OCI-LY7 (cell line): ENCODE measurements around the gene HLTF. TPM values are rescaled to one million over a fixed set of nuclear protein-coding genes. Genes with fewer than 3 reads are reported as not detected.

Source experiments
- Bru-seq: library from RNA; stranded (reverse); fragments of 400-500 nt; gene quantifications from one replicate; lab custom pipeline; 2021; lab: Mats Ljungman, UMichigan
- BruChase-seq, 2 experiments: library from RNA; stranded (reverse); fragments of 400-500 nt; gene quantifications; one replicate each; lab custom pipeline; 2021; lab: Mats Ljungman, UMichigan
- BruUV-seq: library from RNA; stranded (reverse); fragments of 400-500 nt; replicated peaks from 2 replicates; lab custom pipeline; 2021; lab: Mats Ljungman, UMichigan
- CTCF ChIA-PET: fragments of 300-600 bp; sonication (Branson Sonifier 250); formaldehyde crosslinking; loops from one replicate; lab custom pipeline; 2022; ENCODE audit warnings: antibody characterized with exemption; ENCODE audit not compliant: unreplicated experiment; lab: Charles Lee
- POLR2A ChIA-PET: fragments of 300-600 bp; sonication (Branson Sonifier 250); formaldehyde crosslinking; loops from one replicate; lab custom pipeline; 2022; ENCODE audit warnings: antibody characterized with exemption; lab: Charles Lee
- DNase-seq: peaks from one replicate; pipeline ENCODE4 v3.0.0-alpha.2; 2015; ENCODE audit warnings: low spot score
- H2AFZ ChIP-seq: fragments of 200-600 bp; sonication (generic), shearing (Covaris generic); 2 replicates; pipeline ENCODE4 v1.6.1; 2014; ENCODE audit warnings: mild to moderate bottlenecking, antibody characterized with exemption, low read length, moderate library complexity
- H3K27ac ChIP-seq: fragments of 200-600 bp; sonication (generic); 2 replicates; pipeline ENCODE4 v1.5.1; 2014; ENCODE audit warnings: mixed run types, low read depth, mild to moderate bottlenecking, moderate library complexity, low read length, inconsistent platforms; ENCODE audit not compliant: poor library complexity, severe bottlenecking
- H3K36me3 ChIP-seq: fragments of 200-600 bp; sonication (generic); 2 replicates; pipeline ENCODE4 v1.6.1; 2014; ENCODE audit warnings: mild to moderate bottlenecking, antibody characterized with exemption, low read length, moderate library complexity, mixed read lengths; ENCODE audit not compliant: insufficient read depth
- H3K4me1 ChIP-seq: fragments of 200-600 bp; sonication (generic); 2 replicates; pipeline ENCODE4 v1.5.1; 2014; ENCODE audit warnings: mild to moderate bottlenecking, low read length; ENCODE audit not compliant: insufficient read depth, poor library complexity, severe bottlenecking
- H3K4me2 ChIP-seq: fragments of 200-600 bp; sonication (generic); 2 replicates; pipeline ENCODE4 v1.6.1; 2014; ENCODE audit warnings: mild to moderate bottlenecking, low read length
- H3K4me3 ChIP-seq: fragments of 200-600 bp; sonication (generic); 2 replicates; pipeline ENCODE4 v1.5.1; 2014; ENCODE audit warnings: mild to moderate bottlenecking, low read depth, low read length; ENCODE audit not compliant: poor library complexity, severe bottlenecking
- H3K79me2 ChIP-seq: fragments of 200-600 bp; sonication (generic); 2 replicates; pipeline ENCODE4 v1.6.1; 2016; ENCODE audit warnings: low read depth, mild to moderate bottlenecking, low read length, moderate library complexity, mixed read lengths; ENCODE audit not compliant: insufficient read depth
- H3K9me2 ChIP-seq: fragments of 200-600 bp; sonication (generic); 2 replicates; pipeline ENCODE4 v1.6.1; 2016; ENCODE audit warnings: mild to moderate bottlenecking, low read length, mixed read lengths; ENCODE audit not compliant: insufficient read depth
- H3K9me3 ChIP-seq: fragments of 200-600 bp; sonication (generic); 2 replicates; pipeline ENCODE4 v1.6.1; 2014; ENCODE audit warnings: mild to moderate bottlenecking, mixed run types, low read length, mixed read lengths
- H4K20me1 ChIP-seq: fragments of 200-600 bp; sonication (generic); 2 replicates; pipeline ENCODE4 v1.6.1; 2014; ENCODE audit warnings: mild to moderate bottlenecking, antibody characterized with exemption, low read length, moderate library complexity, mixed read lengths; ENCODE audit not compliant: insufficient read depth
- CTCF ChIP-seq: fragments of 200-600 bp; sonication (generic); conservative IDR thresholded peaks from 2 replicates; pipeline ENCODE4 v1.5.1; 2014; ENCODE audit warnings: mild to moderate bottlenecking, antibody characterized with exemption, low read length, moderate library complexity, mixed read lengths
- EZH2phosphoT487 ChIP-seq: fragments of 200-600 bp; sonication (generic); IDR thresholded peaks from 2 replicates; pipeline ENCODE4 v1.6.1; 2018; ENCODE audit warnings: low read depth, borderline replicate concordance, mild to moderate bottlenecking, mixed run types, antibody characterized with exemption, low read length, moderate library complexity, mixed read lengths
- intact Hi-C: fragments of 100-400 bp; cut with micrococcal nuclease; formaldehyde crosslinking; loops from one replicate; pipeline ENCODE4 v1.10.0; 2022; ENCODE audit not compliant: unreplicated experiment
- long read RNA-seq: library from polyadenylated mRNA; stranded (forward); transcript quantifications from one replicate; pipeline ENCODE4 v2.0.0, GENCODE V29; 2022
- total RNA-seq, 2 experiments: library from RNA; depleted of rRNA in 1 of 2; stranded (reverse); fragments of >200 nt in 1 of 2; shearing (Covaris generic) in 1 of 2; gene quantifications; 2 replicates each; pipeline ENCODE4 v1.2.3, GENCODE V29; 2014 to 2022

The HLTF gene
- total RNA-seq (2014; rRNA removed; shearing (Covaris generic)) (97.5 and 106 TPM in 2 replicates), total RNA-seq (2022) (107 and 121 TPM in 2 replicates), Bru-seq, nascent RNA (percentile 94 among the genes with signal in this experiment), BruChase-seq, experiment 1, labeled RNA remaining after a 6-hour chase (percentile 94 among the genes with signal in this experiment), BruChase-seq, experiment 2, labeled RNA remaining after a 2-hour chase (percentile 94 among the genes with signal in this experiment)
- long read RNA-seq, full-length matches to known transcripts: 195 of 312 reads
- long read RNA-seq, partial matches to known transcripts: 31 of 312 reads
- long read RNA-seq, other reads (novel, unspliced or antisense): 86 of 312 reads

GRCh38 chr3:149086232-149086988 lies at the start of gene HLTF:
HLTF (minus strand) TSS chr3:149086533; CDS start chr3:149086336, 197 bp downstream.
- H3K36me3 ChIP-seq: peaks cover 37% of the 10 kb centered on the region
- POLR2A ChIA-PET: interaction anchor here (0.7 to 1.7 kb wide), 12 partner anchors 9 to 191 kb away, joined by 3 to 8 read pairs (median 4); no protein-coding TSS in a partner anchor
- CTCF ChIA-PET: no interaction called here

GRCh38 chr3:149134575-149134974 lies 48.2 kb upstream of the HLTF start:
- BruUV-seq: no TSS peak
- no peak for DNase-seq
- peaks cover 45% of the 10 kb centered on the region for H3K79me2 ChIP-seq
- no peaks in the 10 kb centered on the region for H3K9me2 ChIP-seq
- H3K4me3 ChIP-seq: no peak overlapping the region
- H3K27ac ChIP-seq: no peak overlapping the region
- ChIA-PET POLR2A (interaction anchor here (1.0 to 8.9 kb wide), 2 partner anchors 12 to 138 kb away, joined by 8 to 55 read pairs; no protein-coding TSS in a partner anchor), CTCF (no interaction called here)
- no peak overlapping the region for H2AFZ ChIP-seq
- H3K4me2 ChIP-seq: no peak overlapping the region
- H3K4me1 ChIP-seq: peaks cover 28% of the 10 kb centered on the region
- H4K20me1 ChIP-seq: 0 out of 2 replicates have a peak, but pooled peaks cover 3% of the 10 kb centered on the region
- peaks cover 15% of the 10 kb centered on the region for H3K36me3 ChIP-seq
- intact Hi-C loops: no loop called here
- TF ChIP-seq CTCF: no peak
- TF ChIP-seq EZH2phosphoT487: no peak
- no peaks in the 10 kb centered on the region for H3K9me3 ChIP-seq

More at GRCh38 chr3:149086232-149086988, at the start of gene HLTF:
- Histone ChIP-seq H3K4me2 (peak within 1 kb of the TSS; percentile 87), H3K9me3 (no peaks in the 10 kb centered on the region; the same call in 1 of the 2 replicates), H4K20me1 (peaks cover 22% of the 10 kb centered on the region; the same call in 1 of the 2 replicates), H3K79me2 (peaks cover 50% of the 10 kb centered on the region), H2AFZ (peak within 1 kb of the TSS; percentile 53; the same call in 1 of the 2 replicates), H3K27ac (peak within 1 kb of the TSS; percentile 72), H3K9me2 (no peaks in the 10 kb centered on the region), H3K4me3 (peak within 1 kb of the TSS; percentile 95), H3K4me1 (peaks cover 71% of the 10 kb centered on the region)
- no TSS peak for BruUV-seq
- TF ChIP-seq CTCF (no peak), EZH2phosphoT487 (no peak)
- intact Hi-C loops: loop anchor here (2.0 to 5.0 kb wide), 2 partner anchors 96 to 1321 kb away; partner anchors contain the start of genes GYG1 and TSC22D2
- DNase-seq: peak; percentile 98
